Eye (tissue), 1 donor: ENCODE measurements around the gene EVC.
"Not testable (repeated sequence)": the region's sequence is repeated elsewhere in the genome, so short reads cannot be mapped to it uniquely, and the experiment has no call there.

ENCODE experiments used
- DNase-seq: peaks from one replicate; pipeline ENCODE4 v3.0.0-alpha.2; 2015

The EVC gene

GRCh38 chr4:5709207-5709575 is 1.8 kb upstream of the EVC start:
- DNase-seq = no peak

GRCh38 chr4:5710065-5710960 is 688 bp upstream of the EVC start:
- peak; percentile 78 for DNase-seq

- peak; percentile 71 for DNase-seq
Observed at GRCh38 chr4:5711479-5712184, 631 bp downstream of the EVC start.

GRCh38 chr4:5712517-5712916 is 1.5 kb downstream of the EVC start:
- DNase-seq = no peak

- DNase-seq = no peak
Observed at GRCh38 chr4:5712931-5713330, 1.9 kb downstream of the EVC start.

GRCh38 chr4:5713861-5714260 is 2.9 kb downstream of the EVC start:
- no peak for DNase-seq

GRCh38 chr4:5715357-5715756 is 4.4 kb downstream of the EVC start:
- DNase-seq = no peak

GRCh38 chr4:5716391-5716790 is 5.4 kb downstream of the EVC start:
- no peak for DNase-seq

GRCh38 chr4:5717449-5718158 is 6.6 kb downstream of the EVC start:
- DNase-seq = no peak

- no peak for DNase-seq
Observed at GRCh38 chr4:5718411-5718810, 7.4 kb downstream of the EVC start.

GRCh38 chr4:5719350-5720055 is 8.5 kb downstream of the EVC start:
- peak; percentile 36 for DNase-seq

- no peak for DNase-seq
Observed at GRCh38 chr4:5720157-5720850, 9.3 kb downstream of the EVC start.

- no peak for DNase-seq
Observed at GRCh38 chr4:5720980-5721379, 10.0 kb downstream of the EVC start.

- no peak for DNase-seq
Observed at GRCh38 chr4:5721923-5722322, 10.9 kb downstream of the EVC start.

GRCh38 chr4:5722328-5722727 is 11.3 kb downstream of the EVC start:
- DNase-seq = no peak

- no peak for DNase-seq
Observed at GRCh38 chr4:5724377-5724776, 13.4 kb downstream of the EVC start.

GRCh38 chr4:5728412-5728811 is 17.4 kb downstream of the EVC start:
- not testable (repeated sequence) for DNase-seq

- no peak for DNase-seq
Observed at GRCh38 chr4:5730436-5730835, 19.4 kb downstream of the EVC start.

GRCh38 chr4:5730993-5731990 is 20.3 kb downstream of the EVC start:
- no peak for DNase-seq

- DNase-seq = no peak
Observed at GRCh38 chr4:5732158-5732557, 21.2 kb downstream of the EVC start.

GRCh38 chr4:5734853-5735252 is 23.9 kb downstream of the EVC start:
- DNase-seq = no peak
